Measurements from ENCODE around the gene PCNT.
A peak's percentile ranks its signal among the peaks of the same experiment; 100 is the strongest.
"Not testable (repeated sequence)": the region's sequence is repeated elsewhere in the genome, so short reads cannot be mapped to it uniquely, and the experiment has no call there.

PCNT gene

DNA sequence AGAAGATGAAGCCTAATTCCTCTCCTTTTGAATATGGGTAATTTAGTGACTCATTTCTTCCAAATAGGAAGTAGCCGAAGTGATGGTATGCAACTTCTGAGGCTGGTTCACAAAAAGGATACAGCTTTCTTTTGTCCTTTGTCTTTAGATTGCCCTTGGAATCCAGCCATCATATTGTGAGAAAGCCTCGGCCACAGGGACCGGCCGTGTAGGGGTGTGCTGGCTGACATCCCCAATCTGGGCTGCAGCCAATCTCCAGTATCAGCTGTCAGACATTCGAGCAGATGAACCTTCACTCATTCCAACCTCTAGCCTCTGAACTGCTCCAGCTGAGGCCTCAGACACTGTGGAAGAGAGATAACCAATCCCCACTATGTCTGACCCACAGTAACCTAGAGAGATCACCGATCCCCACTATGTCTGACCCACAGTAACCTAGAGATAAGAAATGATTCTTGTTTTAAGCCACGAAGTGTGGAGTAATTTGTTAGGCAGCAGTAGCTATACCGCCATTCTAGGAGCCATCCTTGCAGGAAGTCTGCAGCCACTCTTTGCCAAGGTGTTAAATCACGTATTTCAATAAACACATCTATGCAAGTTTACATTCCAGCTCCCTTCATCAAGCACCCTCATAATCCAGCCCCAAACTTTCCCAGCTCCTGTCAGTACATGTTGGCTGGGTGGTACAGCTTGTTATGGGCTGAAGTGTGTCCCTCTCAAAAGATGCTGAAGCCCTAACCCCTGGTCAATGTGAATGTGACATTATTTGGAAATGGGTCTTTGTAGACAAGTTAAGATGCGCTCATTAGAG, 131.8 kb downstream of the PCNT start:
- peak; percentile 16 for DNase-seq

DNA sequence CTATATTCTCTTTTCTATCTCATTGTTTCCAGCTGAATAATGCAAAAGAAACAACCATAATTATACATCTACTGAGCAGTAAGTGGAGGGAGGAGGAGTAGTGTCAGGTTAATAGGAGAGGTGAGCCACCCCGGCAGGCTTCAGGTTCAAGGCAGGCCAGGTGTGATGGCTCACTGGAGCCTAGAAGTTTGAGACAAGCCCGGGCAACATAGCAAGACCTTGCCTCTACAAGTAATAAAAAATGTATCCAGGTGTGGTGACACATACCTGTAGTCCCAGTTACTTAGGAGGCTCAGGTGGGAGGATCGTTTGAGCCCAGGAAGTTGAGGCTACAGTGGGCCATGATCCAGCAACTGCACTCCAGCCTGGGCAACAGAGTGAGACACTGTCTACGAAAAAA, 132.8 kb downstream of the PCNT start:
- no peak for DNase-seq

DNA sequence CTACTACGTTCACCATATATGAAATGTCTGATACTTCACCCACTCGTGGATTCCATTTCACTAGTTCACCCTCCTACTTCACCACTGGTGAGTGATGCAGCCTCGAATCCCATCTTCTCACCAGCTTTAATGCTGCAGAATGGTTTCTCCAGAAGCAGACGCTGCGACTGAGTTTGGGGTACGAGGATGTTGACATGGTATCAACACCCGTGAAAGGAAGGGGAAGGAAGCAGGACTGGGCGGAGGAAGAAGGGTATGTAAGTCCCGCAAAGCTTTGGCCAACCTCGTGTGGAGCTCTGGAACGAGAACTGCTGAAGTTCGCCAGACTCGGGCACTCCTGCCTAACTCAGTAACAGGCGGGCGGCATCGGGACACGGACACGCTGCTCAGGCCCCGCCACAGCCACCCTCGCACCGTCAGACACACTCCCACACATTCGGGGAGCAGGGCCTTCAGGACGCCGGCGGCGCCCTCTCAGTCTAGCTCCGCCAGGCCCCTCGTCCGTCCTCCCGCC, 133.9 kb downstream of the PCNT start:
- DNase-seq = peak; percentile 55

DNA sequence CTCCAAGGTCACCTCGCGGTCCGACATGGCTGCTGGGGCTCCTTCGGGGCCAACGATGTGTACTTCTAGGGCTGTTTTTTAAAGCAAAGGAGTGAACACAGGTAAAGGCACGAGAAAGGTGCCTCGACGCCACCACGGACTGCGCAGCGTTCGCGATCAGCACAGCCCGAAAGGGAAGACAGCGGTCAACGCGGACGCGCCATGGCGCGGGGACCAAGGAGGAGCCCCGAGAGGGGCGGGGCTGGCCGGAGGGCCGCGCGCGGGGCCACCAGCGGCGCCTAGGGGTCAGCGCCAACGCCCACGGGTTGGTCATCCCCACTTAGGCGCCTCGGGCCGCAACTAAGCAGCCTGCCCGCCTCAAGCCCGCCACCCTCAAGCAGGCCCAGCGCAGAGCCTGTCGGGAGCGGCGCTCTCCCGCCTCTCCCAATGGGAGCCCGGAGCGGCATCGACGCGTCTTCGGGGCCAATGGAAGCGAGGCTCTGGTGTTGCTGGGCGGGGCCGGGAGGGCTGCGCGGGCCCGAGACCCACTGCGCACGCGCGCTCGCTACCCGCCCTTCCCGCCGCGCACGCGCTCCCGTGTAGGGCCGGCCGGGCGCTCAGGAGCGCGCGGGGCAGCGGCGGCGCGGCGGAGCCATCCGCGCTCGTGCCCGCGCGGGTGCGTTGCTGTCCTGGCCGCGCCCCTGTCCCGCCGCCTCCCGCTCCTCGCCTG, 134.5 kb downstream of the PCNT start, which contains the start of gene DIP2A:
DIP2A (plus strand) TSS at position 577 of the 709 bp plus-strand sequence. CDS start 241 bp downstream, outside the sequence.
- peak; percentile 94 for DNase-seq

DNA sequence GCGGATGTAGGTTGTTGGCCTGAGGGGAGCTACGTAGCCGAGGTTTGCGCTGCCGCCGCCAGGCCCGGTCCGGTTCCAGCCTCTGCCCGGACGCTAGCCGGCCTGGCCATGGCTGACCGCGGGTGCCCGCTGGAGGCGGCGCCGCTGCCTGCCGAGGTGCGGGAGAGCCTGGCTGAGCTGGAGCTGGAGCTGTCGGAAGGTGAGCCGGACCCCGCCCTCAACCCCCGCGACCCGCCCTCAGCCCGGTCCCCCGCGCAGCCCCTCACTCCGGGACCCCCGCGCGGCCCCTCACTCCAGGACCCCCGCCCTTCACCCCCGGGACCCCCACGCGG, 135.0 kb downstream of the PCNT start:
- no peak for DNase-seq

DNA sequence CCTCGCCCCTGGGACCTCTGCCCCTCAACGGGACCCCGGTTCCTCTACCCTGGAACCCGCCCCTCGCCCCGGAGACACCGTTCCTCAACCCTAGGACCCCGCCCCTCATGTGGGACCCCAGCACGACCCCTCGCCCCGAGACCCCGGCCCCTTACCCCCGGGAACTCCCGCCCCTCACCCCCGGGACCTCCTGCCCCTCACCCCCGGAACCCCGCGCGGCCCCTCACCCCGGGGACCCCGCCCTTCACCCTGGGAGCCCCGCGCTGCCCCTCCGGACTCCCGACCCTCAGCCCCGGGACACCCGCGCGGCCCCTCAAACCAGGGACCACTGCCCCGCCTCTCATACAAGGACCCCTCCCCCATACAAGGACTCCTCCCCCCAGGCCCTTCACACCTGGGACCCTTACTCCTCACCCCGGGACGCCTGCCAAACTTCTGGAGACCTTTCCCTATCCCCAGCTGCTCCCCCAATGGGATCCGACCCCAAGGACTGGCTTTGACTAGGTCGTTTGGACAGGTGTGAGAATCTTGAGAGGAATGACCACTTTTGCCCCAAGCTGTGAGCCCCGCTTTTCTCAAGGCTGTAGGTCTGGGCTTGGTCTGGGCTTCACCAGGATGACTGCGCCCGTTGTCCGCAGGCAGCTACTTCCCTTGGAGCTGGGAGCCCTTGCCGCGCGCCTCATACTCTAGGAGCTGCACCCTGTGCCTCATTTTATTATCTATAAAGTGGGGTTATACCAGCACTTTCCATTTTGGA, 135.6 kb downstream of the PCNT start:
- DNase-seq = peak; percentile 21

DNA sequence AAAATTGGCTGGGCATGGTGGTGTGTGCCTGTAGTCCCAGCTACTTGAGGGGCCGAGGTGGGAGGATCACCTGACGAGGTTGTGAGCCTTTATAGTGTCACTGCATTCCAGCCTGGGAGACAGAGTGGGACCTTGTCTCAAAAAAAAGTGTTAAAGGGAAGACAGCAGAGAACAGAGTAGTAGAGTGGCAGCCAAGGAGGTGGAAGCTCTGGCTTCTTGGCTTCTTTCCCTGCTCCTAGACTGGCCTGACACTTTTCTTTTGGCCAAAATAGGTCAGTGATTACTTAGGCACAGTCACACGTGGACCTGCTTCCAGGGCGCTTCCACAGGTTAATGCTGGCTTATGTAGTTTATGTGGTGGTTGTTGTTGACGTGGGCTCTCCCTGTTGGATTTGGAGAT, 138.0 kb downstream of the PCNT start:
- DNase-seq = no peak

DNA sequence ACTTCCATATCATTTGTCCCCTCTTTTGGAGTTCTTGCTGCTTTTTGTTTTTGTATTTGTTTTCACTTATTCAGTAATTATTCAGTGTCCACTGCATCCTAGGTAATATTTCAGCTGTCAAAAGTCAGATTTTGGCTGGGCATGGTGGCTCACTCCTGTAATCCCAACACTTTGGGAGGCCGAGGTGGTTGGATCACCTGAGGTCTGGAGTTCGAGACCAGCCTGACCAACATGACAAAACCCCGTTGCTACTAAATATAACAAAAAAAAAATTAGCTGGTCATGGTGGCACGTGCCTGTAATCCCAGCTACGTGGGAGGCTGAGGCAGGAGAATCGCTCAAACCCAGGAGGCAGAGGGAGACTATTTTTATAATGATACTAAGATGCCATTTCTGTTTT, 141.2 kb downstream of the PCNT start:
- not testable (repeated sequence) for DNase-seq

DNA sequence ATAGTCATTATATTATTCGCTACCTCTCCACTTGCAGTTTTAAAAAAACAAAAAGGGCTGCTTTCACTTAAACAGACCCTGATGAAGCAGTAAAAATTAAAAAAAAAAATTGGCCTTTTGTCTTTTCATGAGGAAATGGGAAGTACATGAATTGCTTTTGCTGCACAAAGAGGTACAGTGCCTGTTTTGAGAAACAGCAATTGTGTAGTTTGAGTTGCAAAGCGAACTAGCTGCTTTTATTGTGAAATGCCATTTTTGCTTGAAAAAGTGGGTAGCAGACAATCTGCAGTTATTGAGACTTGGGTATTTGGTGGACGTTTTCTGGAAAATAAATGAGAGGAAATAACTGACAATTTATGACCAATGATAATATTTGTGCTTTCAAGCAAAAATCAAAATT, 141.7 kb downstream of the PCNT start:
- peak; percentile 46 for DNase-seq

DNA sequence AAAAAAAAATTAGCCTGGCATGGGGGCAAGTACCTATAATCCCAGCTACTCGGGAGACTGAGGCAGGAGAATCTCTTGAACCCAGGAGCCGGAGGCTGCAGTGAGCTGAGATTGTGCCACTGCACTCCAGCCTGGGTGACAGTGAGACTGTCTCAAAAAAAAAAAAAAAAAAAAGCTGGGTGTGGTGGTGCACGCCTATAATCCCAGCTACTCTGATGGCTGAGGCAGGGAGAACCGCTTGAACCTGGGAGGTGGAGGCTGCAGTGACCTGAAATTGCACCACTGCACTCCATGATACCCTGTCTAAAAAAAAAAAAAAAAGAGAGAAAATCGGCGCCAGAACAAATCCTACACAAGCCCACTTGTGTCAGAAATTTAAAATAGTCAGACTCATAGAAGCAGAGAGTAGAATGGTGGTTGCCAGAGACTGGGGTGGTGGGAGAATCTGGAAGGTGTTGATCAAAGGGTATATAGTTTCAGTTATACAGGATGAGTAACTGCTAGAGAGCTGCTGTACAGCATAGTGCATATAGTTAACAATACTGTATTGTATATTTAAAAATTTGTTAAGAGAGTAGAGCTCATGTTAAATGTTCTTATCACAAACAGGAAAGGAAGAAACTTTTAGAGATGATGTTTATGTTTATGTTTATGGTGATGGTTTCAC, 144.3 kb downstream of the PCNT start:
- DNase-seq = no peak

DNA sequence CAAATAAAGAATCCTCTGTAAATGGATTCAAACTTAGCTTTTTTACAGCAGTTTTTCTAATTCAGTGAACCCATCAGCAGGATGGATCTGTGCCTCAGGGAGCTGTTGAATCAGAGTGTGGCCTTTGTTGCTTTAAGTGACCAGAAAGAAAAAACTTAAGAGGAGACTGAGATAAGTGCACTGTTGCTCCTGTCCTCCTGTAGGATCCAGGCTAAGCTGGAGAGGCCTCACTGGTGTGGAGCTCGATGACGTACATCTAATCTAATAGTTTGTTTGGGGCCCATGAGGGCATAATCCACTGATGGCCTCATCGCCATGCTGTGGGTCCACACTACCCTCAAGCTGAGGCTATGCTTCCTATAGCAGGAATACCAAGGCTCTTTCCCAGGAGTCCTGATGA, 145.3 kb downstream of the PCNT start:
- no peak for DNase-seq

DNA sequence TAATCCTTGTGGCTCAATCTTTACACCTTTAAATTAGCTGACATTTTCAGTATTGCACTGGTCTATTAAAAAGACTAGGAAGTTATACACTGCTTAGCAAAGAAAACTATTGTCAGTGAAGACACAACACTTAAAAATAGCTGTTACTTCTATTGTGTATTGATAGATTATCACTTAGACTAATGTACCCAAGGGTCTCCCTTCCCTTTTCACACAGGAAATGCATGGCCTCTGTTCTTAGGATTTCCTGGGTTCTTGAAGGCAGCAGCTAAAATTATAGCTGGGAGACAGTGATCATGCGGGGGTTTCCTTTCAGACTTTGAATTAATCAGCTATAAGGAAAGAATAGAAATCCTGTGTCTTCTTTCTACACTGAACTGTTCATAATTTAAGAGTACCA, 147.6 kb downstream of the PCNT start:
- DNase-seq = no peak

DNA sequence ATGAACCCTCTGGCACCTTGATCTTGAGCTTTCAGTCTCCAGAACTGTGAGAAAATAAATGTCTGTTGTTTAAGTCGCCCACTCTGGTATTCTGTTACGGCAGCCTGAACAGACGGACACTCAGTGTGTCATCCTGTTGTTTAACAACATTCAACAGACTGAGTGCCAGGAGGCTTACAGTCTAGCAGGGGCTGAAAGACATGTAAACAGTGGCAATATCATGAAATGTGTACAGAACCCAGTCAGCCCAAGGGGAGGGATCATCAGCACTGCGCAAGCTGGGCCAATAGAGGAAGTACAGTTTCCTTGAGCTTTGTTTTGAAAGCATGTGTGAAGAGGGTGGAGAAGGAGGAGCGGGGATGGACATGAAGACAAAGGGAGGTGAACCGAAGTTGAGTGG, 148.3 kb downstream of the PCNT start:
- peak; percentile 75 for DNase-seq

DNA sequence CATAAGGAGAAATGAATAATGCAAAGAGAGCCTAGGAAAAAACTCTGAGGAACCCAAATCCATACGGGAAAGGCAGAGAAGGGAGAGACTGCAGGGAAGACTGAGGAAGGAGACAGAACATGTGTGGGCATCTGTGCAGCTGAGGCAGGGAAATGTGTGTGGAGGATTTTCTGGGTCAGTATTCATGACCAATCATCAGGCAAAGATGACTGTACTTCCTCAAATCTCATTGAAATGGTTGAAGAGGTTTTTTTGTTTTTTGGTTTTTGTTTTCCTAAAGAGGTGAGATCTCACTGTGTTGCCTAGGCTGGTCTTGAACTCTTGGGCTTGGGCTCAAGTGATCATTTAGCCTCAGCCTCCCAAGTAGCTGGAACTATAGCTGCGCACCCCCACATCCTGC, 150.4 kb downstream of the PCNT start:
- peak; percentile 17 for DNase-seq

DNA sequence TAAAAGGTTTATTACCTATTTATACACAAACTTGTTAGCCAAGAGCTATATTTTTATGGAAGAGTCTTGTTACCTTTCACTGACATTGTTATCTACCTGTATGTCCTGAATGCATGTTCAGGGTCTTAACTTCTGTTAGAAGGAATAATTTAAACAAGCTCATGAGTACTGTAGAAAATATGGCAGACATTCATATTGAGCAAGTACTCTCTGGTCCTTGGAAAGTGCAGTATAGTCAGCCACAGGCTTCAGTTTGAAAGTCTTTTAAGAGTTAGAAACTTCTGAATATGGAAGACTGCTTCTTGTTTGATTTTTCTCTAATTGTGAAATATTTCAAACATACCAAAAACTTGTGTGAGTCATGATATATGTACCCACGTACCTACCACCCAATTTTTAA, 151.3 kb downstream of the PCNT start:
- DNase-seq = no peak

DNA sequence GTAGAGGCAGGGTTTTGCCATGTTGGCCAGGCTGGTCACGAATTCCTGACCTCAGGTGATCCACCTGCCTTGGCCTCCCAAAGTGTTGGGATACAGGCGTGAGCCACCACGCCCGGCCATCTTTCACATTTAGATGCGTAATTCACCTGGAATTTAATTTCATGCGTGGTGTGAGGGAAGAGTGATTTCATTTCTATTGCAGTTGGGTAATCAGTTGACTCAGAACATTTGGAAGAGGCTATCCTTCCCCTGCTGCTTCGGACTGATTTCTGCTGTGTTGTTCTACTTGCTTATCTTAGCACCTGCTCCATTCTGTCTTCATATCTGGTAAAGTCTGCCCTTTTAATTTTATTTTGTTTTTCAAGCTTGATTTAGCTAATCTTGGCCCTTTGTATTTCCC, 153.8 kb downstream of the PCNT start:
- no peak for DNase-seq

DNA sequence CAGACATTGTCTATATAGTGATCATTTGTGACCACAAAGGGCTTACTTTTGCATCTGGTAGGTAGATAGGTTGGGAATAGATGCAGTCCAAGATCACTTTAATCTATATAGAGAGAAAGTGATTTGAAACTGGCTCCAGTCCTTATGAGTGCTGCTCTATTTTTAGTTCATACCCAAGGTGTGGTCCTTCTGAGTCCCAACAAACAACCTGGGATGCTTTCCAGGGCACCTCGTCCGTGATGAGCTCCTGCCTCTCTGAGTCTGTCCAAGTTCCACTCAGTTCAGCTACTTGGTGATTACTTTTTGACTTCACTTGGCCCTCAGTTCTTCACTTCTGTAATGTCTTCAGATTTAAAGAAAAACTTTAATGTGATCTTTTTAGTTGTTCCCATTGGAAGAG, 155.0 kb downstream of the PCNT start:
- DNase-seq = no peak

DNA sequence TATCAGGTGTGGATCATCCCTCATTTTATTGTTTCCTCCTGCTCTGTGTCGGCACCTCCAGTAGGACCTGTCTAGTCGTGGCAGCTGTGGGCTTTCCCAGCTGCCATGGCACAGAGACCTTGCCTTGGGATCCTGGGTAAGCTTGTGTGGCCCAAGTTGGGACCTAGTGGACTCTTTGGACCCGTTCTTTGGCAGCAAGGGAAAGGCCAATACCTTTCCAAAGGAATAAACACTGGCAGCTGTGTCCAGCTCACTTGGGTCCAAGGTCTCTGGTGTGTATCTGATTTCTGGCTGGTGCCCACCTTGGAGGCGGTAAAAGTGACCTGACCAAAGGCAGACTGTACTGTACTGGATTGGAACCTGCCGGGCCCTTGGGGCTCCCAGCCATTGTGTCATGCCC, 156.5 kb downstream of the PCNT start:
- DNase-seq = no peak

DNA sequence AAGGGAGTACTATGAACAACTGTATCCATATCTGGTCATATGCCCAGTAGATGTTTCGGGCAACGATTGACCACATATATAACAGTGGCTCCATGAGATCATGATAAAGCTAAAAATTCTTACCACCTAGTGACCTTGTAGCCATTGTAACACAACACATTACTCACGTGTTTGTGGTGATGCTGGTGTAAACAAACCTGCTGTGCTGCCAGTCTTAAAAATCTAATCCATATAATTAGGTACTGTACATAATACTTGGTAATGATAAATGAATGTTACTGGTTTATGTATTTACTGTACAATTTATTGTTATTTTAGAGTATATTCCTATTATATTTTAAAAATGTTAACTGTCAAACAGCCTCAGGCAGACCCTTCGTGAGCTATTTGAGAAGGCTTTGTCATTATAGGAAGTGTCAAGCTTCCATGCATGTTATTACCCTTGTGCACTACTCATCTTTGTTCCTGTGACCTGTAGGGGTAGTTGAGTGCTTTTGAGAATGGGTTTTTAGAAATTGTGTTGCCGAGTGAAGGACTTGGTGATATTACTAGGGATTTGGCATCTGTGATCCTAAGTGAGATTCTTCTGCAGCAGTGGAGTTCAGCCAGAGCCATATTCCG, 158.4 kb downstream of the PCNT start:
- no peak for DNase-seq

DNA sequence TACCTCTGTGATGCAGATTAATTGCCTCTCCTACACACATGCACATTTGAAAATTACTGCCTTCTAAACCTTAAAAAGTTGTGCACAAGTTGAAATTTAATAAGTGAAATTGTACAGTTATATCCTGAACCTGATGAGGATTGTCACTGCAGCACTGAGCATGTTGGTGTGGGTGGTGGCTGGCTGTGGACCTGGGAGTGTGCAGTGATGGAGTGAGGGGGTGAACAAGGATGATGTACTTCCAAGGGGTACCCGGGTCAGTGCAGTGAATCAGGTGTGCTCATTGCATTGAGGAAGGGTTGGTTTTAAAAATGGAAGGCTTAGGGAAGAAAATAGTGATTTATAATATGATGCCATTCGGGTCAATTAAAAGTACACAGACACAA, 158.9 kb downstream of the PCNT start:
- no peak for DNase-seq

DNA sequence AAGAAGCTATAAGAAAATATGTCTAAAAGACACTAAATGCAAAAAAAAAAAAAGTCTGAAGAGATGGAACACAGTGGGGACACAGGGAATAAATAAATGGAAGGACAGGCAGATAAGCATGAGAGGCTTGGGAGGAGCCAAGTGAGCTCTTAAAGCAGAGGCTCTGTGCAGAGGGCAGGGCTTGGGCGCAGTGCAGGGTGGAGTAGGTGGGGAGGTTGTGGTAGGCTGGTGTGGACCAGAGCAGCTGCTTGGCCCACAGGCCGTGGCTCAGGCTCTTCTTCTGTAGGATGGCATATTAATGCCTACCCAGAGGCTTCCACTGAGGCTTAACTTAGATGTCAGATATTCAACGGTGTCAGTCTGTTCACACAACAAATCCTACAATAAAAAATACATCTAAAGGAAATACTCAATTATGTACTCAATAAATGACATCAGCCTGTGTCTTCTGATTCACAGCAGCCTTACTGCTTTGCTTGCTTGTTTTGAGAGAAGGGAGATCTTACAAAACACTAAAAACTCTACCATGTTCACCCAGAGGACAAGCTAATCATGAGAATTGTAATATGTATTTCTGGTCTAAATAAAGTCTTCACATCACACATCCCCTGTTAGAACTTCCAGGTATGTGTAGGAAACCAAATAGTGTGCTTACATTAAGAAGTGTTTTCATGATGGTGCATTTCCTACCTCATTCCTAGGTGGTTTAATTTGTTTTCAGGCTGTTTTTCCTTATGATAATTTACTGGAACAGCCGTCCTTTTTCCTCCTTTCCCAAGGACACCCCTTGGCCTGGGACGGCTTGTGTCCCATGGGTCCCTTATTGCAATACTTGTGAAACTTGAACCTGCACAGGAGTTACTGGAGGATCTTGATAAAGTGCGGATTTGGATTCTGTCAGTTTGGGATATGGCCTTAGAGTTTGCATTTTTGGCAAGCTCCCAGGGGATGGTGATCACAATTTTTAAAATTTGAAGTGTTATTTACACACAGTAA, 159.6 kb downstream of the PCNT start:
- no peak for DNase-seq

Measured in MV-4-11 (cell line).